ENCODE measurements around the gene STAC3. TPM values are rescaled to one million over a fixed set of nuclear protein-coding genes. Genes with fewer than 3 reads are reported as not detected.

The STAC3 gene
- total and polyA plus RNA-seq, 4 donors: 0.19 to 1.3 (median 0.96) TPM

GRCh38 chr12:57208631-57209282, 42.2 kb downstream of the STAC3 start:
- DNase-seq (ENCODE audit: low spot score): no peak
- Histone ChIP-seq H3K36me3 (ENCODE audit: control insufficient read depth in 4 of 4, insufficient read depth in 3 of 4, low read depth in 1 of 4, low read length in 3 of 4) (peaks cover 42 to 87% (median 48%) of the 10 kb centered on the region in 4 donors), H3K4me3 (ENCODE audit: low read depth in 1 of 3, low read length in 3 of 3) (no peak overlapping the region), H3K9ac (ENCODE audit: low read depth in 1 of 2, low read length in 2 of 2) (no peak overlapping the region), H3K9me3 (ENCODE audit: control insufficient read depth in 4 of 4, low read length in 3 of 4) (no peaks in the 10 kb centered on the region), H3K27me3 (ENCODE audit: control insufficient read depth in 4 of 4, insufficient read depth in 4 of 4, low read length in 3 of 4) (no peaks in the 10 kb centered on the region), H3K4me1 (ENCODE audit: control insufficient read depth in 4 of 4, insufficient read depth in 4 of 4, low read length in 3 of 4) (no peaks in the 10 kb centered on the region), H3K27ac (ENCODE audit: low read depth in 1 of 2, low read length in 2 of 2) (no peak overlapping the region)
- WGBS: 82% methylated on average over 22 of the region's 22 CpGs
- TF ChIP-seq TAF1 (conservative IDR thresholded peaks at IDR 0.05): no peak
- no peak for TF ChIP-seq EGR1 (IDR thresholded peaks at IDR 0.05; ENCODE audit: low read depth in 2 of 2)
- TF ChIP-seq RAD21 (IDR thresholded peaks at IDR 0.05): no peak
- no peak for TF ChIP-seq YY1 (IDR thresholded peaks at IDR 0.05)
- TF ChIP-seq NR2F2 (IDR thresholded peaks at IDR 0.05): no peak
- TF ChIP-seq FOXA2 (IDR thresholded peaks at IDR 0.05): no peak
- TF ChIP-seq, protein P1, sequence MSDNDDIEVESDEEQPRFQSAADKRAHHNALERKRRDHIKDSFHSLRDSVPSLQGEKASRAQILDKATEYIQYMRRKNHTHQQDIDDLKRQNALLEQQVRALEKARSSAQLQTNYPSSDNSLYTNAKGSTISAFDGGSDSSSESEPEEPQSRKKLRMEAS (IDR thresholded peaks at IDR 0.05): no peak
- no peak for TF ChIP-seq GABPA (IDR thresholded peaks at IDR 0.05 in 1 of 2, conservative IDR thresholded peaks at IDR 0.05 in 1 of 2)
- TF ChIP-seq RXRA (IDR thresholded peaks at IDR 0.05): no peak

GRCh38 chr12:57207731-57208630, 43.0 kb downstream of the STAC3 start:
- Histone ChIP-seq H3K27ac (ENCODE audit: low read depth in 1 of 2, low read length in 2 of 2) (no peak overlapping the region), H3K27me3 (ENCODE audit: control insufficient read depth in 4 of 4, insufficient read depth in 4 of 4, low read length in 3 of 4) (no peaks in the 10 kb centered on the region), H3K36me3 (ENCODE audit: control insufficient read depth in 4 of 4, insufficient read depth in 3 of 4, low read depth in 1 of 4, low read length in 3 of 4) (peaks cover 49 to 94% (median 56%) of the 10 kb centered on the region in 4 donors), H3K4me1 (ENCODE audit: control insufficient read depth in 4 of 4, insufficient read depth in 4 of 4, low read length in 3 of 4) (no peaks in the 10 kb centered on the region), H3K4me3 (ENCODE audit: low read depth in 1 of 3, low read length in 3 of 3) (no peak overlapping the region), H3K9ac (ENCODE audit: low read depth in 1 of 2, low read length in 2 of 2) (no peak overlapping the region), H3K9me3 (ENCODE audit: control insufficient read depth in 4 of 4, low read length in 3 of 4) (no peaks in the 10 kb centered on the region)
- TF ChIP-seq, protein P2, sequence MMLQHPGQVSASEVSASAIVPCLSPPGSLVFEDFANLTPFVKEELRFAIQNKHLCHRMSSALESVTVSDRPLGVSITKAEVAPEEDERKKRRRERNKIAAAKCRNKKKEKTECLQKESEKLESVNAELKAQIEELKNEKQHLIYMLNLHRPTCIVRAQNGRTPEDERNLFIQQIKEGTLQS (IDR thresholded peaks at IDR 0.05): no peak
- TF ChIP-seq, protein P1 (IDR thresholded peaks at IDR 0.05): no peak
- TF ChIP-seq HNF4A (conservative IDR thresholded peaks at IDR 0.05): no peak
- TF ChIP-seq, protein P3, sequence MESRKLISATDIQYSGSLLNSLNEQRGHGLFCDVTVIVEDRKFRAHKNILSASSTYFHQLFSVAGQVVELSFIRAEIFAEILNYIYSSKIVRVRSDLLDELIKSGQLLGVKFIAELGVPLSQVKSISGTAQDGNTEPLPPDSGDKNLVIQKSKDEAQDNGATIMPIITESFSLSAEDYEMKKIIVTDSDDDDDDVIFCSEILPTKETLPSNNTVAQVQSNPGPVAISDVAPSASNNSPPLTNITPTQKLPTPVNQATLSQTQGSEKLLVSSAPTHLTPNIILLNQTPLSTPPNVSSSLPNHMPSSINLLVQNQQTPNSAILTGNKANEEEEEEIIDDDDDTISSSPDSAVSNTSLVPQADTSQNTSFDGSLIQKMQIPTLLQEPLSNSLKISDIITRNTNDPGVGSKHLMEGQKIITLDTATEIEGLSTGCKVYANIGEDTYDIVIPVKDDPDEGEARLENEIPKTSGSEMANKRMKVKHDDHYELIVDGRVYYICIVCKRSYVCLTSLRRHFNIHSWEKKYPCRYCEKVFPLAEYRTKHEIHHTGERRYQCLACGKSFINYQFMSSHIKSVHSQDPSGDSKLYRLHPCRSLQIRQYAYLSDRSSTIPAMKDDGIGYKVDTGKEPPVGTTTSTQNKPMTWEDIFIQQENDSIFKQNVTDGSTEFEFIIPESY (IDR thresholded peaks at IDR 0.05): no peak
- no peak for TF ChIP-seq JUND (IDR thresholded peaks at IDR 0.05)
- no peak for TF ChIP-seq GABPA (IDR thresholded peaks at IDR 0.05 in 1 of 2, conservative IDR thresholded peaks at IDR 0.05 in 1 of 2)
- TF ChIP-seq SP1 (IDR thresholded peaks at IDR 0.05): no peak
- no peak for TF ChIP-seq NR2F2 (IDR thresholded peaks at IDR 0.05)
- TF ChIP-seq TAF1 (conservative IDR thresholded peaks at IDR 0.05): no peak
- TF ChIP-seq FOXA2 (IDR thresholded peaks at IDR 0.05): no peak
- no peak for TF ChIP-seq FOXA1 (IDR thresholded peaks at IDR 0.05)
- WGBS: 90% methylated on average over 29 of the region's 29 CpGs
- no peak for DNase-seq (ENCODE audit: low spot score)
